SW 1271 (cell line): Measurements from ENCODE around the gene PLCB1.
"Not testable (repeated sequence)": the region's sequence is repeated elsewhere in the genome, so short reads cannot be mapped to it uniquely, and the experiment has no call there.

ENCODE experiments used
- DNase-seq, 2 experiments: peaks; one replicate each; lab custom pipeline; 2025; lab: John Stamatoyannopoulos, UW

PLCB1 gene

DNA sequence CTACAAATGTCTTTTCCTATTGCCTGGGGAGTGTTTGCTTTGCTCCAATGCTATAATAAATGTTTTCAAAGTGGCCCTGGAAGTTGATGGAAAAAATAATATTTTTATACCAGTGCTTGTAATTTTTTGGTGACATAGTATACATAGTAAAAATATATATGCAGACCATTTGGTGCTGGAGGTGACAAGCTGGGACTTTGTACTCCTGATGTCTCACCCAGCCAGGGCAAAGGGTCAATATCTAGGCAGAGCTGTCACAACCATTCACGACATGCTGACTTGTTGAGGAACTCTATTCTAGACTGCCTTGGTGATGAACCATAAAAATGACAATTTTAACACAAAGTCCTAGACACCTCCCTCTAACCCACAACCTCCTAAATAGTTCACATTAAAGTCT lies 203.0 kb downstream of the PLCB1 start:
- DNase-seq: no peak

DNA sequence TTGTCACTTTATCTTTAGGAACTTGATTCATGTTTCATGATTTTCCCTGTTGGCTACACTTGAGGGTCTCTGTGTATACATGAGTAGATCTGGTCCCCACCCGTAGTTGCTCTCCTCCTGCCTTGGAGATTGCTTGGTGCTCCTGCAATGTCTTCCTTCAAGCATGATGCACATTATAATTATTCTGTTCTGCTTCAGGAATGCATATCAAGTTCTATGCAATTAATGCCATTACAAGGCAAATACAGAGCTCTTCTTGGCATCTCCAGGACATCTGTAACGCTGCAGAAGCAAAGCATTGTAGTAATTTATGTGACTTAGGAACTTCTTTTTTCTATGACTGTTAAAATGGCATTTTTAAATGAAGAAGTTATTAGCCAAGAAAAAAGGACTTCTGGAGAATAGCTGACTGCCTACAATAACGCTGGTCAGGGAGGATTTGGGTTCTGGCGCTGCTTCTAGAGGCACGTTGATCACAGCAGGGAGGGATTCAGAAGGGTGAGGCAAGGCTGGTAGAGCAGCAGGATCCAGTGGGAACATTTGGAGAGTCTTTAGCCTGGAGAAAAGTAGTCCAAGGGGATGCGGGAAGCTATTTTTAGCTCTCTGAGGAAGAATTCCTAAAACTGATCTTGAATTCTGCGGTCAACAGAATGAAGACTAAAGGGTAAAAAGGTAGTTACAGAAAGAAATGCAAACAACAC lies 203.6 kb downstream of the PLCB1 start:
- no peak for DNase-seq

DNA sequence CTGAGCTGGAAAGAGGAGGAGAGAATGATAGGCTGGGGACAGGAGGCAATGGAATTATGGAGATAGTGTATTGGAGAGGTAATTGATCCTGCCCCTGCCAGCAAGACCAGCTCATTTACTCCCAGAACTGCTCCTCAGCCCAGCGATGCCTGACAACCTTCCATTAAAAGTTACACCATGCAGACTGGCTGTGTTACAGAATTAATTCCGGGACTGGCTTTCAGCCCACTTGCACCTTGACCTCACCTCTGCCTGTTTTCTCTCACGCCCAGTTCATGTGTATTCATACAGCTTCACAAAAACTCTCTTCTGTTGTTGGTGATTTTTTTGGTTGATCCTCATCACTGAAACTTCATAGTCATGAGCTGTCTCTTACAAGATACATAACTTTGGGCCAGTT lies 207.3 kb downstream of the PLCB1 start:
- no peak for DNase-seq

DNA sequence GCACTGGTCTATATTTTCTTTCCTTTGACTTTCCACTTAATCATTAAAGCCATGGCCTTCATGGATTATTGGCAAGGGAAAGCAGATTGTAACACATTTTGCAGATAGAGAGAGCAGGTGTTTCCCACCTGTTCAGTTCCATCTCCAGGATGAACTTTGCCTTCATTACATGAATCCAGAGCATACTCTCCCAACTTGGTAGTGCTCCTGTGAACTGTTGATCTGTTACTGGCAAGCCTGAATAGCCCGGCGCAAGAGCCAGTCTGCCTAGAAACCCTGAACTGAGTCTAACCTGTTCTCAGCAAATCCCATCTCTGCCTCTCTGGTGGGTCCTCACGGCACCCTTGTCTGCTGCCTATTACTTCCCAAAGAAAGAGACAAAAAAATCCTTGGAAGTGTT lies 210.3 kb downstream of the PLCB1 start:
- DNase-seq: no peak

DNA sequence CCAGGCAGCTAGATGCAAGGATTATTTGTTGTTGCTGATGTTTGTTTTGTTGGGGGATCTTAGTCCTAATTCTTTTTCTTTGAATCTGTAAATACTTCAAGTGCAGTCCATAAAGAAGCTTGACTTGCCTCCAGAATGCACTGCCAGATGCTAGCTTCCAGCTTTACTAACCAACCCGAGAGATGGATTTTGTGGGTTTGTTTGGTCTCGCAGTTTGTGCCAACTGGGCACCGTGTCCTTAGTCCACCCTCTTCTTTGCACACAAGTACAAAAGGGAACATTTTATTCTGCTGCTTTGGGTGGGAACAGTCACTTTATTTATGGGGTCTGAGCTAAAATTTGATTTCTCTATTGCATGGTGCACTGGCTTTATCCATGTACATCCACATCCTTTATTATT lies 212.0 kb downstream of the PLCB1 start:
- no peak for DNase-seq

DNA sequence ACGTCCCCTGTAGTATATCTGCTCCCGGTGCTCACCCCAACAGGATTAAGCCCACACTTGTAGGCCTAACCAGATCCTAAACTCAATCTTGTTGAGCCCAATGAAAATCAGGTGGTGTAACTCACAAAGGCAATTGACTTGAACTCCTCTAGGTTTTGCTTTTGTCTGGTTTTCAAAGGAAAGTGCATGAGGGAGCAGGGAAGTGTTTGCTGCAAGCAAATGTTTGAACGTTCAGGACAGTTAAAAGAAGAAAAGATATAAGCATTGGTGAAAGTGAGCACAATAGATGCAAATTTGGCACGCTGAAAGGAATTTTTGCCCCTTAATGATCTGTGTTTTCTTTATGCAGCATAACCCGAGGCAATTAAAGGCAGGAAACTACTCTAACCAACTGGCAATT lies 212.6 kb downstream of the PLCB1 start:
- DNase-seq: no peak

DNA sequence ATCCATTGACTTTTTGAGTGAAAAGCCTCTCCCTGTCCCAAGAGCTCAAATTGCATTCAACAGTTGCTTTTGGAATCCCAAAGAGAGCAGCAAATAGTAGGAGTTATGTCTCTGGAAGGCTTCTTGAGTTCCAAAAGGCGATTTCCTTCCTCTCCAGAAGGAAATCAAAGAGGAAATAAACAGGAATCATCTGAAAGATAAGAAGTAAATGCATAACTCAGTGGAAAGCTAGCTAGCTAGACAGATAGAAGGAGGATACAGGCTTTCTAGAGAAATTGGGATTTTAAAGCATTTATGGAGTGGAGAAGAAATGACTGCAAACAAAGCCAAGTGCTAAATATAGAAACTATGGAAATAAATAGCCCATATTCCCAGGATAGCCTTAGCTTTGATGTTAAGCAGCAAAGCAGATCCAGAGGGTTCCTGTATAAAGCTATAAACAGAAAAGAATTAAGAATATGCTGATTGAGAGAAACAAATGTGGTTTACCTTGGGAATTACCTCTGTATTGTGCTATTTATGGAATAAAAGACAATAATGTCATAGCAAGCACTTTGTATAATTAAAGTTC lies 214.7 kb downstream of the PLCB1 start:
- DNase-seq: no peak

DNA sequence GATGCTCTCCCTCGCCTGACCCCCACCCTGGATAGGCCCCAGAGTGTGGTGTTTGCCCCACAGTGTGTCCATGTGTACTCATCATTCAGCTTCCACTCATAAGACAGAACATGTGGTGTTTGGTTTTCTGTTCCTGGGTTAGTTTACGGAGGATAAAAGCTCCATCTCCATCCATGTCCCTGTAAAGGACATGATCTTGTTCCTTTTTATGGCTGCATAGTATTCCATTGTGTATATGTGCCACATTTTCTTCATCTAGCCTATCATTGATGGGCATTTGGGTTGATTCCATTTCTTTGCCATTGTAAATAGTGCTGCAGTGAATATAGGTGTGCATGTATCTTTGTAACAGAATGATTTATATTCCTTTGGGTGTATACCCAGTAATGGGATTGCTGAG lies 218.2 kb downstream of the PLCB1 start:
- DNase-seq: not testable (repeated sequence)

DNA sequence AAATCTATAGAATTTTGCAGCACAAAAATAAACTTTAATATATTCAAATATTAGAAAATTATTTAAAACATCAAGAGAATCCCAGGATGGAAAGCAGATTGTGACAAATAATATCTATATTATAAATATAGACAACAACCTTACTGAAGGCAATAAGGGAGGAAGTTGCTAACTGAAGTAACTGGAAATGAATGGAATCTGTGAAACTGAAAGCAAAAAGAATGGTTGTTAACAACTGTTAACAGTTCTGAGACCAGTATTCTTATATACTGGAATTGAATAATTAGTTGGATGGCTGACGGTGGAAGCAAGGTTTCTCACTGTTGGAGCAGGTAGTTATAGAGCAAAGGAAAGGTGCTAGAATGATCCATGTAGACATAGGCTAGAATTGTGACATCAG lies 220.4 kb downstream of the PLCB1 start:
- DNase-seq: no peak

DNA sequence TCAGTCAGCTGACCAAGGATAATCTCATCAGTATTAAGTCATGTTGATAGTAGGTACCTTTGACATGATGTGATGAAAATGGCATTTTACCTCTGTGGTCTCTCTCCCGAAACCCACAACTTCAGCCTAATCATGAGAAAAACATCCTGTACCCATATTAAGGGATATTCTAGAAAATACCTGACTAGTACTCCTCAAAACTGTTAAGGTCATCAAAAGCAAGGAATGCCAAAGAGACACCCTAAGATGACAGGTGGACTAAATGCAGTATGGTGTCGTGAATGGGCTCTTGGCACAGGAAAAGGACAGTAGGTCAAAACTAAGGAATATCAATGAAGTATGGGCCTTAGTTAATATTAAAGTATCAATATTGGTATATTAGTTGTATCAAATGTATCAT lies 221.4 kb downstream of the PLCB1 start:
- DNase-seq: no peak

DNA sequence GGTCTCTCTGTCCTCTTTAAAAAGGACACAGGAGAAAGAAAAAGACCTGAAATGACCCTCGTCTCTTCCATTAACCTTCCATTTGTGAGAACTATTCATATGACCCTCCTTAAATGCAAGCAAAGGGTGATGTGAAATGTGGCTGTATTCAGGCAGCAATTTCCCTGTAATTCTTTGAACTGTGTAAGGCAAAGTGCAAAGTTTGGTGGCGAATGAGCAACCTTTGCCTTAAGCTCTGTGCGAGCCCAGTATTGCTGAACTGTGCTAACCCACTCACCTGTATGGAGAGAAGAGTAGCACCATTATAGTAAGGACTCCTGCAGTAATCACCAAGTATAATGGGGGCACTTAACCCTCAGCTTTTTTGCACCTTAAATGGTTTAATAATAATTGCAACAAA lies 223.4 kb downstream of the PLCB1 start:
- DNase-seq: no peak

DNA sequence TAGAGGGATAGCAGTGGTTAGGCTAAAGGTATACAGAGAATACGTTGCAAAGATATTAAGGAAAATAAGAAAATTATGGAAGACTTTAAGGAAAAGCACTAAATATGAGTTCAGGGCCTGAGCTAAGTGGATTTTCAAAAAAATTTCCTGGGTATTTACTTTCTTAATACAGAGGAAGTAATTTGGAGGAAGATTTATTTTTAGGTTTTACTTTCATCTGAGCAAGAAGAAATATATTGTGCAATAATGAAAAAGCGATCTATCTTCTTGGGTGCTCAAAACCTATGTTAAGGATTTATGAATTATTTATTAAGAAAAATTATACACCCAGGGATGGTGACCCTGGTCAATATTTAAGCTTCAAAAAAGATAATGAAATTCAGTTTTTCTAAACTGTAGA lies 224.7 kb downstream of the PLCB1 start:
- DNase-seq: no peak

DNA sequence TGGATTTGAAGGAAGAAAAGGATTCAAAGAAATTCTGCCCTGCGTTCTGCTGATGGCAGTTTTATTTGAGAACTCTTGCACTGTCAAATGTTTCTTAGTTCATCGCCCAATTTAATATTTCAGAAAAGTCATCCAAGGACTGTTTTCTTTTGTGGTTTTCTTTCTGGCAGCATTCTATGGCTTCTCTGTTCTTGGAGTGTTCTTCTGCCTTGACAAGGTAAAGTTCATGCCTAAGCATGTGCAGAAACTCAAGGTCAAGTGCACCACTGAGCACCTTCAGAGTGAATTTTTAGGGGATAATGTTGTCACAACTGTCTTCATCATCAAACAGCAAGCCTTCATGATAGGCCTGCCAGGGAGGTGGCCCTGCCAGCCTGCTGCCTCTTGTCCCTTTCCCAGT lies 225.6 kb downstream of the PLCB1 start:
- no peak for DNase-seq

DNA sequence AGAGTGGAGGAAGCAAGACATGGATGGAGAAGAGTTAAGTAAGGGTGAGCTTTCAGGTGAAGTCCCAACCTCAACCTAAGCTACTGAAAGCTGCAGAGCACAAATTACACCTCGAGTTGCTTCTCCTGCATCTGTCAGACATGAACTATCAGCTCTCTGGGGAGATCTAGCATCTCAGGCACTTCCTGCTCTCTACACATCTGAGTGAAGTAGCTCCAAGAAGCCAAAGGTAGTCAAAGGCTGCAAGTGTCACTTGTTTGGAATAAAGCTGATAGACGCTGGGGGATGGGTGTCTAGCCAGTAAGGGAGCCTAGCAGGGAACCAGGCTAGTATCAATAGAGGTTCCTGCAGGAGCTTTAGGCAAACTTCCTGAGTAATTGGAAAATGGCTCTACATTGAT lies 228.0 kb downstream of the PLCB1 start:
- DNase-seq: no peak

DNA sequence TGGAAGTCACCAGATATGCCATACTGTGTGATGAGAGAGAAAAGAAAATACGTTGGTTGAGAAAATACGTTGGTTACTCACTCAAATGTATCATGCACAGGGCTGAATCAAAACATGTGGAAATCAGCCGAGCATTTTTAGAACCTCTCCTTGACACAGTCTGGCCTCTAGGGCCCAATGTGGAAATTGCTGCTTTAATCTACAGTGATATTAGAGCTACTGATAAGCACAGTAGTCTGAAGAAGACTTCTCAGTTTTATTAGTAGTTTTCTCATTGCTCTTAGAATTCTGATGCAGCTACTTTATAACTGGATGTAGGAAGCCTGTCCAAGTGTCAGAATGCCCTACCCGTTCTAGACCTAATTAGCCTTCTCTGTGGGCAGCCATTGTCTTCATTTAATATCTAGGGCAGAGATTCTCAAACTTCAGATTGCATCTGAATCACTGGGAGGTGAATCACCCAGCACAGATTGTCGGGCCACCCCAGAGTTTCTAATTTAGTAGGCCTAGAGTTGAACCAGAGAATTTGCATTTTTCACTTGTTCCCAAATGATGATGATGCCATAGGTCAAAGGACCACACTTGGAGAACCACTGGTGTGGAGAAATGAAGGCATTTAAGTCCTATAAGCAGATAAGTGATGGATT lies 229.1 kb downstream of the PLCB1 start:
- no peak for DNase-seq

DNA sequence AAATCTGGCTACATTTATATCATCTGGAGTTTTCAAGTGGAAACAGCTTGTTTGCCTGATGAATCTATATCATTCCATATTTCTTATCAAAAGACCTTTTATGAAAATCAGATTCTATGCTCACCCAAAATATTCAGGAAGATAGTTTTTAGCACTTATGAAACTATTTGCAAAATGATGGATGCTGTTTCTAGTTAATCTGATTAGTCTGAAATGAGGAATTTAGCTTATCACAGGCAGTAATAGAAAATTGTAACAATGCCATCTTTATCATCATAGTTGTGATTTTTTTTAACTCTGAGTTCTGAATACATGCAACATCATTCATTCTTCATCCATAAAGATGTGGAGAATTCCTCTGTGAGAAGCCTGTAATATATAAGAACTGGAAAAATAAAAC lies 229.7 kb downstream of the PLCB1 start:
- no peak for DNase-seq

DNA sequence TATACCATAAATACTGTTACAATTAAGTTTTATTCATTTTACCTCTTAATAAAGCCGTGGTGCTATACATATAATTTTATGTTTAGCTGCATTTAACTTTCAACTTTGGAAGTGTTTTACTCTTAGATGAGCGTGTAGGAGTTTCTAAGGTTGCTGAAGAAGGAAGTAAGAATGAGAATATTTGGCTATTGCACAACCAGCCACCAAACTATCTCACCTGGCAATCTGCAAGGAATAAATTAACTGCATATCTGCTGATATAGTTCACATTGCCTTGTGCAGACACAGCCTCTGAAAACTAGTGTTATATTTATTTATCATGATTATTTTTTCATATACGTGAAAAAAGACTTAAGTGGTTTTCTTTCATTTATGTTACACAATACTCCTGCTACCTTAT lies 230.4 kb downstream of the PLCB1 start:
- no peak for DNase-seq

DNA sequence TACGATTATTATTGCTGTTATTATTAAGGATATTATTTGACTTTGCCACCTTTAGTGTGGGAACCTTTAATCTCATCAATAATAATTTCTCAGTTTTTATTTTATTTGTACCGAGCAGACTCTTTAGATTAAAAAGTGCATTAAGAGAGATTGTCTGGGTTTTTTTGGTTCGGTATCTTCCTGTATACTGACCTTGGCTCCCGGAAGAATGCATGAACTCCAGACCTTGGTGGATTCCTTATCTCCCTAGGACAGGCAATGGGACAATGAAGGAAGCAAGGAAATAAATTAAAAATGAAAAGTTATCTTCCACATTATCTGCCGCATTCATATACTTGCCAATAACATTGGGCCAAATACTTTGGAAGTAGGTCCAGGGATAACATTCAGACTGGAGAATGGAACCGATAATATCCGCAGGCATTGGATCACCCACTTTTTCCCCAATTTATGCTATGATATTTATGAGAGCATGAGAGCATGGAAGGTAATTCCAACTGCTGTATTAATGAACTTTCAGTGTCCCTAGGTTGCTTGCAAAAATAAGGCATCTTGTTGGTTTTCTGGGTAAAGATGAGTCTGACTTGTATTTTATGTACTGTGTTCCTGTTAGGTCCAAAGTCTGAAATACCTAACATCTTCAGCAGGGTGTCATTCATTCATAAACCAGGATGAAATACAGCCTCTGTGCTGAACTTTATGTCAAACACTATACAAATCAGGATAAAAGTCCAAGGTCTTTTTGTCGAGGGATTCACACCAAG lies 232.1 kb downstream of the PLCB1 start:
- no peak for DNase-seq

DNA sequence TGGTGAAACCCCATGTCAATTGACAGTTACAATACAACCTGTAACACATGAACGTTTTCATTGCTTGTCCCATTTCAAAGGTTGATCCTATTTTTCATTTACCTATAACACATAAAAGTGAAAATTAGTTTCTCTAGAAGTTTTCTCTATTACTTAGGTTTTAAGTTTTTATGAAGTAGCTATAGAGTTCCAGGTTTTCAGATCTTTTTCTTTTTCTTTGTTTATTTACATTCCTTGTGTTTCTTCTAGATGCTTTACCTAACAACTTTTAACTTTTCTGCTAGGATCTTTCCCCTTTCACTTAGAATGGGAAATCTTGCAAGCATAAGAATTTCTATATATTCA lies 232.6 kb downstream of the PLCB1 start:
- DNase-seq: no peak

DNA sequence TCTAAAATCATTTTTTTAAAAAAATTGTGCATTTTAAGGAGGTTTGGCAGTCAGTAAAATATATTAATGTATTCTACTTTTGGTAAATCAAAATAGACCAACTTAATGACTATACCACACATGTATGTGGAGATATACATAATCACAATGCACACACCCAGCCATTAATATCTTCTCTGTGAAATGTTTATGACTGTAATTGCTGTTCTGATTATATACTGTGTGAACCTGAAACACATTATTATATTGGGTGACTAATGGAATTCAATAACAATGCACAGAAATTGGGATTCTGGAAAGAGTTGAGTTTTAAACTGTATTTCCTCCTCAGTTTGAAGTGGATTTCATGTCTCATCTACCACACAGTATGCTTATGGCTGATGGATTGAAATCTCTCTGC lies 233.6 kb downstream of the PLCB1 start:
- DNase-seq: no peak

DNA sequence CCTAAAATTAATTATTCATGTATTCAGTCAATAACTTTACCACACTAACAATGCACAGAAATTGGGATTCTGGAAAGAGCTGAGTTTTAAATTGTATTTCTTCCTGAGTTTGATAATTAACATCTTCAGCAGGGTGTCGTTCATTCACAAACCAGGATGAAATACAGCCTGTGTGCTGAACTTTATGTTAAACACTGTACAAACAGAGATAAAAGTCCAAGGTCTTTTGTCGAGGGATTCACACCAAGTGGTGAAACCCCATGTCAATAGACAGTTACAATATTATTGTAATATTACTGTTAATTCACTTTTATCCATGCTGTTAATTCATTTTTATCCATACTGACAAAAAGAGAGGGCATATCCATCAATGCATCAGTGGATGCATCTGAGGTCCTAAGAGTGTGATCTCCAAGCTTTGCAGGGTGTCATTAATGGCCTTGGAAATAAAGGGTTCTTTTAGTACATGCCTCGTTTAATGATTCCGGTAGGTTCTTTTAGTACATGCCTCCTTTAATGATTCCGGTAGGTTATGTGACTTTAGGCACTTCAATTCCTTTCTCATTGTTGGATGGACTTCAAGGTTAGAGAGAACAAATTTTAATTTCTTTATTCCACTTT lies 234.3 kb downstream of the PLCB1 start:
- no peak for DNase-seq

DNA sequence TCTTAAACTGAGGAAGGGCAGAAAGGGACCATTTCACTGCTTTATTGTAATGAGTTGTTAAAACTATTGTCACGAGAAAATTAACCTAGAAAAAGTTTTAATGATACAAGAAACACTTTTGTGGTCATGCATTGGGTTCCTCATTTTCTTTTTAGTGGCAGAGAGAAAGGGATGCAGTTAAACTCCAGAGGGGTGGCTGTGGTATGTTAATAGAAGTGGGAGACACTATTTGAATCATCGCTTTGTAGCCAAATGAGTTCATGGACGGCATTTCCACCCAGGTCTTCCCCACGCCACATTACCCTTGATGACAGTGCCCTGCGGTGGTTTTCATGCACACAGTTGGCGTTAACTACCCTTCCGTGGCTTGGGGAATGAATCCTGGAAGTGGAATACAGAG lies 235.6 kb downstream of the PLCB1 start:
- no peak for DNase-seq

DNA sequence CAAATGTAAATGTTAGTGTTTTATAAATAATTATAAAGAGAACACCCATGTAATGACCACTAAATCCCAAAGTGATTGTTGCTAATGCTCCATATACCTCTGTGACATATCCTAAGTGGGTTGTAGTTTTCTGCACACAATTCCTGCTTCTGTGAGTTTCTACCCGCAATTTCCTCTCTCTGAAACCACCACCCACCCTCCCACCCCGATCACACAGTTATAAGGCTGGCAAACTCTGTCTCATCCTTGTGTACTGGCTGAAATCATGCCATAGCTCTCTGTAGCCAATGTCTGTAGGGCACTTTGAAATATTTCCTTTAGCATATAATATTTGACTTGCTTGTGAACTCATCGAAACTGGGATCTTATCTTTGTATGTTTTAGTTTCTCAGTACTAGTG lies 236.6 kb downstream of the PLCB1 start:
- DNase-seq: no peak
